GM21526 (cell line): Measurements from ENCODE around the gene ANKRD11.
A peak's percentile ranks its signal among the peaks of the same experiment; 100 is the strongest.
"Not testable (repeated sequence)": the region's sequence is repeated elsewhere in the genome, so short reads cannot be mapped to it uniquely, and the experiment has no call there.

Experiments used
- ATAC-seq: cut with Tn5 transposase; IDR thresholded peaks from one replicate; pipeline ENCODE4 v1.9.1; 2021; ENCODE audit warnings: moderate library complexity; ENCODE audit not compliant: unreplicated experiment, low FRiP score

Gene ANKRD11

DNA sequence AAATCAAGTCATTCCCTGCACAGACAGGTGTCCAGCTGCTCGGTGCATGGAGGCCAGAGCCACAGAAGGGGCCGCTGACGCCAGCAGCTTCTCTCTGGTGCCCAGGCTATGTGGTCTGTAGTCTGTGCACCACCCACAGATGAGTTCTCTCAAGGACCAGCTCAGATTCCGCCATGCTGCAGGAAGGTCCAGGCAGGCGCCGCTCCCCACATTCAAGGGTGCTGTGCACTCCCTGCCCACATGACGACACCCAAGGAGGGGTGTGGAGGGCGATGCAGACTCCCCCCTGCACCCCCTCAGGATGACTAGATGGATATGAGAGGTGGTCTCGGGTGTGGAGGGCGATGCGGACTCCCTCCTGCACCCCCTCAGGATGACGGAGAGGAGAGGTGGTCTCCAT is 119.0 kb downstream of the ANKRD11 start:
- ATAC-seq: no peak

DNA sequence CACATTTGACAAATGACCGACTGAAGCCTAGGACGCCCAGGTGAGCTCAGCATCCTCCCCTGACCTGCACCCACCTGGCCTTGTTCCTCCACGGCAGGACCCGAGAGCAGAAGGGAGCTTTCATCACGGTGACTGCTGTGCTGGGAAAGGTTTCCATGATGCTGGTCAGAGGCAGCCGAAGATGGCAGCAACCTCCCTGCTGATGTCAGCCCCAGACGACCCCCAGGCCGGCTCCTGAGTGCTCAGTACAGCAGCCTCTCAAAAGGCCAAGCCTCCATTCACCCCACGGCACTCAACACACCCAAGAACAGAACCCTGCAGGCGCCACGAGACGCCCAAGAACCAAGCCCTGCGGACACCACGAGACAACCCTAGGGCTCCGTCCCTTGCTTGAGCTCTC is 119.8 kb downstream of the ANKRD11 start:
- ATAC-seq: no peak

DNA sequence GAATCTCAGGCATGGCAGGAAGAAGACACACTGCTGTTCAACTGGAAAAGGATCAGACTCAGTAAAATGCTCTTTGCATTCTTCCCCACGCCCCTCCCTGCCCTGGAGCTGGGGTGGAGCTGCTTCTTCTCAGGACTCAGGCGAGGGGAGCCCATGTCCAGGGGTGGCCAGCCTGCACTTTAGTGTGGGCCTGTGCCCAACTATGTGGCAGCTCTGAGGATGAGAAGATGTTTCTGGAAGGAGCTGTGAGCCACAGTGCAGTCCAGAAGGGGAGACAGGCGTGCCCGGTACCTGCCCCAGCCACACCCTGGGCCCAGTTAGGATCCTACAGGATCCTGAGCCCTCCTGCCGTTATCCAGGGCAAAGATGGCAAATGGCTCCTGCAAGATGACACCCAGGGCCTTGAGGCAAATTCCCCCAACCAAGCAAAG is 120.3 kb downstream of the ANKRD11 start:
- no peak for ATAC-seq

DNA sequence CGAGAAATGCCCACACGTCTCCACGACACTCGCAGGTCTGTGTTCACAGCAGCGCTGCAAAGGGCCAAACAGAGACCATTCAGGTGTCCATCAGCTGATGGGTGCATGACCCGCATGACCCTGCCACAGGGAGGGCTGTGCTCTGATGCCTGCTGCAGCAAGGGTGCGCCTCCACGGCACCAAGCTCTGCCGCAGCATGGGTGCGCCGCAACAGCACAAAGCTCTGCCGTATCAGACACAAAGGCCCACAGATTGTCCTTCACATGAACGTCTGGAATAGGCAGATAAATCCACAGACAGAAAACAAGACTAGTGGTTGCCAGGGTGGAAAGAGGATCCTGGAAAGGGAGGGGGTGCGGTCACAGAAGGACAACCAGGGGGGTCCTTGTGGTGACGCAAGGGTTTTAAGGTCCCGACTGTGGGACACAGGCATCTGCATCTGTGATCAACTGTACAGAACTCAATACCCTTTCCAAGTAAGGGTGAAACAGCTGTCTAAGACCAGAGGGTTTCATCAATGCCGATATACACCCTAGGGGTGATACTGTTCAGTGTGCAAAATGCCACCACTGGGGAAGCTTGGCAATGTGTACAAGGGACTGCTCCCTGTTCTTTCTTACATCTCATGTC is 121.0 kb downstream of the ANKRD11 start:
- ATAC-seq: no peak

GRCh38 chr16:89368604-89369249 is 121.6 kb downstream of the ANKRD11 start:
- ATAC-seq: no peak

DNA sequence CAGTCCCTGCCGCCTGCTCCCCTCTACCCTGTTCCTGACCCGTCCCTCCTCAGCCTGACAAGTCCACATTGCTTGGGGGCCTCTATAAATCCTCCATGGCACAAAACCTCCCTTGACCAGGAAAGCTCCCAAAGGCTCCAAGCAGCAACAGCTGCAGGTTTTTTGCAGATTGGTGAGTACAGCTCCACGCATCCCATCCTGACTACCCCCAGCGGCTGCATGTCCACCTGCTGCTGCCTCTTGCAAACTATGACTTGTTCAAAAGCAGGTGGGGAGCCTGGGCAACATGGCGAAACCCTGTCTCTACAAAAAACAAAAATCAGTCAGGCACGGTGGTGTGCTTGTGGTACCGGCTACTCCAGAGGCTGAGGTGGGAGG is 122.8 kb downstream of the ANKRD11 start:
- no peak for ATAC-seq

DNA sequence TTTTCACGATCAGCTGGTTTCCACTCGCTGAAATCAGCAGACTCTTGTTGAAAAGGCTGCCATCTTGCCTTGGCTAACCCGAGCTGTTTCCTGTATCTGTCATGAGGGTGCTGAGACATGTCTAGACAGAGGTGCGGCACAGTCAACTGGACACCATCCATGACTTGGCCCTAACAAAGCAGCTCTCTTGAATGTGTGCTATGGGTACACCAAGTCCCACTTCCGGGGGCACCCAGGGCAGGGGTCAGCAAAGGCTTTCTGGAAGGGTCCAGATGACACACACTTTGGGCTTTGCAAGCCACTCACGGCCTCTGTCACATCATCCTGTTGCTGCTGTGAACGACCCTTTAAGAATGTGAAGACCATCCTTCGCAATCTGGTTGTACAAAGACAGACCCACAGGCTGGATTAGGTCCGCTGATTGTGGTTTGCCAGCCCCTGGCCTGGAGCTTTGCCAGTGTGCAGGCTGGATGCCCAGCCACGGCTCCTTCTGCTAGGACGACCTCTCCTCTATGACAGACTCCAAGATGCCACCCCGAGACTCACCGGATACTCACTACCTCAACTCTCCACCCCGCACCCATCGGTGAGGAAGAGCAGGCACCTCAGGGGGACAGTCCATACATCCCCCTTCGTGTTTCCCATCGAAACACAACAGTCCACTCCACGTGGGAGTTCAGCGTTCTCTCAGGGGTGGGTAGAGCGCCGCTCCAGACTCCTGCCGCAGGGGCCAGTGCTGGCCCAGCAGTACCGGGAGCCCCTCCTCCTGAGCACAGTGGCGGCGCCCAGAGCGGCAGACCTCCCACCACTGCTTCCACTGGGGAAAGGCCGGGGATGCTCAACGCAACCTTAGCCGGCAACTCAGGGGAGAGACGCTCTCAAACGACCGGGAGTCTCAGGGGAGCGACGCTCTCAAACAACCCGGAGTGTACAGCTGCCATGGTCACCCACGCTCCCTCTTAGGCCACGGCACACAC is 123.5 kb downstream of the ANKRD11 start:
- ATAC-seq: no peak

- no peak for ATAC-seq
Measured at GRCh38 chr16:89365996-89366395, 124.4 kb downstream of the ANKRD11 start.

DNA sequence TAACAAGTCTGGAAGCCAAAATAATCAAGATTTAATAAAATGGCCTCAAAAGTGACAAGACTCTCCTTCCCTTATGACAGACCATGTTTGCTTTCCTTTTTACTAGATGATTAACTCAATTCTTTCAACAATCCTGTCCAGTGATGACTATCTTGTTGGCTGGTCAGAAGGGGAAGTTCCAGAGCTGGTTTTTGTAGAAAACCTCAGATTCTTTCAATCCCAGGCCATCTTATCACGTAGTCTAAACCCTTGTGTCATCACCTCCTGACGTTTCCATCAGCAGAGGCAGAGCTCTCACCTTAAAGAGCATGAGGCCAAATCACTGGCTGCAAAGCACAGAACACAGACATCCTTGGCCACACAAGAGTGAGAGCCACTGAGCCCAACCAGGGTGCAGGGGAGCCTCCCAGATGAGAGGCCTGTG is 125.3 kb downstream of the ANKRD11 start:
- ATAC-seq: no peak

DNA sequence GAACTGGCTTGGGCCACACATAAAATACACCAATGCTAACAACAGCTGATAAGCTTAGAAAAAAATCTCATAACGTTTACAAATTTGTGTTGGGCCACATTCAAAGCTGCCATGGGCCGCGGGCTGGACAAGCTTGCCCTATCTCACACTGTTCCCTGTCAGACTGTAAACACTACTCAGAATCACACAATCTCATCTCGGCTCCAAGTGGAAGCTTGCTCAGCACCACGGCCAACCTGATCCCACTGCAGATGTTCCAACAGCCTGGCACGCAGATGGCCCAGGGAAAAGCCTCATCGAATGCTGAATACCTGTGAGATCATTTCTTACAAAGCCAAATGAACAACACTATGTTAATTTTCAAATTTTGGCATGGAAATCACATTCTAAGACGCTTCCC is 125.8 kb downstream of the ANKRD11 start:
- no peak for ATAC-seq

- no peak for ATAC-seq
Measured at GRCh38 chr16:89363621-89364393, 126.6 kb downstream of the ANKRD11 start.

GRCh38 chr16:89362540-89363223 is 127.7 kb downstream of the ANKRD11 start:
- not testable (repeated sequence) for ATAC-seq

- peak; percentile 37 for ATAC-seq
Measured at GRCh38 chr16:89361751-89362539, 128.4 kb downstream of the ANKRD11 start.

DNA sequence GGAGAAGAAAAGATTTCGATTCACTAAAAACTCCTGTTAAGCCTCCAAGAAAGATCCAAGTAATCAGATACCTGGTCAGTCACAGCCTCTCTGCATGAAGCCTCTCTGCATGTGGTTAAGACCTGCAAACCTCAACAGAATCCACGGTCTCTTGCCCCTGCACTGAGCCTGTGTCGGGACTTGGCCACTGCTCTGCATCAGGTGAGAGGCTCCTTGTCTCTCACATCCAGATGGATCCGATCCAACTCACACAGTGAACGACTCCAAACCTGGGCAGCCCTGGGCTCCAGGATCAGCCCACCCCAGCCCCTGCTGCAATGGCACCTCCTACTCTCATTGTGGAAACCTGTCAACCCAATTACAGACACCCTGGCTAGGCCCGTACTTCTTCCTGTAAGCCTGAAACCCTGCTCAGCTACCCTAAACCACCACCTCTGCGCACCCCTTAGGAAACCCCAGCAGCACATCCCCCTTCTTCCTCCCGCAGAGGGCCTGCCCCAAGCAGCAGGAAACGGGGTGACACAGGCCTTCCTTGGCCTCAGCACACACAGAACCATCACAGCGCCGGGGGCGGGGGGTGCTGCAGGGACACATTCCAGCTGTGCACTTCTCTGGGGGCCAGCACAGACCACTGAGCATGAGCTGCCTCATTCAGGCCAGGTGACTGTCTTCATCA is 129.5 kb downstream of the ANKRD11 start:
- peak; percentile 49 for ATAC-seq

- ATAC-seq: no peak
Measured at GRCh38 chr16:89359264-89360147, 130.9 kb downstream of the ANKRD11 start.

DNA sequence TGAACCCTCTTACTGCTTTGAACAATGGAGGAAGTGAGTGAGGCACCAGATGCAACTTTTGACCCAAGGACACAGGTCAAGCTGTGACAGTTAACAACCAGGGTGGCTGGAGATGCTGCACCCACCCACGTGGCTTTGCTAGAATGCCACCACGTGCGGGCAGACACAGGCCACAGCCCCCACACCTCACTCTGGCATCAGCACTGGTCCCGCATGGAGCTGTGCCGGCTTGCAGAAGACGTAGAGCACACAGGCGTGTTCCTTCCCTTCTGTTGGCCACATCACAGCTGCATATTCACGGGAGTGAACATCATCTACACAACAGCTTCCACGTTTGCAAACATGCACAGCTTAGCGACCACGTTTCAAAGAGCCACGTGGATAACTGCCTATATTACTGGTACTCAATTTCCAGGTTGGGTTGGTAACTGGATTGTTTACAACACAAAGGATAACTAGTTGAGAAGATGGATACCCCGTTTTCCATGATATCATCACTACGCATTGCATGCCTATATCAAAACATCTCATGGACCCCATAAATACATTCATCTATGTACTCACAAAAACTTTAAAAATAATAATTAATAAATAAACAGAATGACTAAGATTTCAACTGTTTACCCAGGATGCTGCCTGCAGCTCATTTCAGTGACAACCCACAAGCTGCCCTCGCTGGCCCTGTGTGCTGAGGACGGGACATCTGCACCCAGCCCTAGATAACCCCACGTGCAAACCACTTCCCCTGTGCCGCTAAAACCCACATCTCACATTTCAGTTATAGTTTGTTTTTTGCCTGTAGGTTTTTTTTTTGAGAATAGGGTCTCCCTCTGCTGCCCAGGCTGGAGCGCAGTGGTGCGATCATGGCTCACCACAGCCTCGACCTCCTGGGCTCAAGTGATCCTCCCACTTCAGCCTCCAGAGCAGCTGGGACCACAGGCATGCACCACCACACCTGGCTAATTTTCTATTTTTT is 132.0 kb downstream of the ANKRD11 start:
- ATAC-seq: no peak
